ENCODE measurements around the gene KCNQ1.

Gene KCNQ1

GRCh38 chr11:2574043-2574552 lies 129.3 kb downstream of the KCNQ1 start:
- FAIRE-seq (no peak), DNase-seq (ENCODE audit: insufficient read length) (no peak)
- TF ChIP-seq POLR2AphosphoS5 (IDR thresholded peaks at IDR 0.05; ENCODE audit: low read depth, low read length) (no peak), TAF1 (IDR thresholded peaks at IDR 0.05; ENCODE audit: borderline replicate concordance, low read depth, low read length) (no peak), POLR2A (IDR thresholded peaks at IDR 0.05; ENCODE audit: low read depth, low read length) (no peak)

GRCh38 chr11:2574553-2575535 lies 130.0 kb downstream of the KCNQ1 start:
- FAIRE-seq (no peak), DNase-seq (ENCODE audit: insufficient read length) (no peak)
- TF ChIP-seq TAF1 (IDR thresholded peaks at IDR 0.05; ENCODE audit: borderline replicate concordance, low read depth, low read length) (no peak), POLR2AphosphoS5 (IDR thresholded peaks at IDR 0.05; ENCODE audit: low read depth, low read length) (no peak), POLR2A (IDR thresholded peaks at IDR 0.05; ENCODE audit: low read depth, low read length) (no peak)

DNA sequence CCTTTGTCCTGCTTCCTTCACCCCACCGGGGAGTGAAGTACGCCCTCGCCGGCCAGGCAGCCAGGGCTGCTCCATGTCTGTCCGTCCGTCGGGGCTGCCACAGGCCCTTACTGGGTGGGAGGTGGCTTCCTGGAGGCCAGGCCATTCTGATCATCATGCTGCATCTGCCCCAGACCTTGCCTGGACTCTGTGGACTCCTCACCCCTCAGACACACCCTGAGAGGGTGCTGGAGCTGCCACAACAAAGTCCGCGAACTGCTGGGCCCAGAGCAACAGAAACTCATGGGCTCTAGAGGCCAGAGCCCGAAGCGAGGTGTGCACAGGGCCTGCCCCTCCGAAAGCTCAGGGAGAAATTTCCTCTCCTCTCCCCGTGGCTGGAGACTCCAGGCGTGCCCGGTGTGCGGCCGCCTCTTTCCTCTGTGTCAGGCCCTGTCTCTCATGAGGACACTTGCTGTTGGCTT lies 130.8 kb downstream of the KCNQ1 start:
- FAIRE-seq (no peak), DNase-seq (ENCODE audit: insufficient read length) (no peak)
- TF ChIP-seq TAF1 (IDR thresholded peaks at IDR 0.05; ENCODE audit: borderline replicate concordance, low read depth, low read length): no peak
- no peak for TF ChIP-seq POLR2A (IDR thresholded peaks at IDR 0.05; ENCODE audit: low read depth, low read length)

DNA sequence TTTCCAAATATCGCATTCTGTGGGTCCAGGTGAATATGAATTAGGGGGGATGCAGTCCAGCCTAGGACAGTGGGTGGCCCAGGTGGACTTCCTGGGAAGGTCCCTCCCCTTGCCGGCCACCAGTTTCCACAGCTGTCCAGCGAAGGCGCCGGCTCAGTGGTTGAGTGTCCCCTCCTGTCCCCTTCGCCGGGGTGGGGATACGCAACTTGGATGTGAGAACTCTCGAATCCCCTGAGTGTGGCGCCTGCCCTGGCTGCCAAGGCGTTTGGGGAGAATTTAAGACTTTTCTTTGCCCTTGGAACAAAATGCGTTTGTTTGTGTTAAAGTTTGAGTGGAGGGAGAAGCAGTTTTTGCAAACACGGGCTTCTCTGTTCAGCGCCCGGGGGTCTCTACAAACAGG lies 131.3 kb downstream of the KCNQ1 start:
- TF ChIP-seq POLR2AphosphoS5 (IDR thresholded peaks at IDR 0.05; ENCODE audit: low read depth, low read length): no peak
- no peak for TF ChIP-seq POLR2A (IDR thresholded peaks at IDR 0.05; ENCODE audit: low read depth, low read length)
- no peak for TF ChIP-seq TAF1 (IDR thresholded peaks at IDR 0.05; ENCODE audit: borderline replicate concordance, low read depth, low read length)
- FAIRE-seq (no peak), DNase-seq (ENCODE audit: insufficient read length) (no peak)

GRCh38 chr11:2576549-2576948 lies 131.7 kb downstream of the KCNQ1 start:
- TF ChIP-seq TAF1 (IDR thresholded peaks at IDR 0.05; ENCODE audit: borderline replicate concordance, low read depth, low read length): no peak
- TF ChIP-seq POLR2A (IDR thresholded peaks at IDR 0.05; ENCODE audit: low read depth, low read length): no peak
- no peak for TF ChIP-seq POLR2AphosphoS5 (IDR thresholded peaks at IDR 0.05; ENCODE audit: low read depth, low read length)
- DNase-seq (ENCODE audit: insufficient read length) (no peak), FAIRE-seq (no peak)

DNA sequence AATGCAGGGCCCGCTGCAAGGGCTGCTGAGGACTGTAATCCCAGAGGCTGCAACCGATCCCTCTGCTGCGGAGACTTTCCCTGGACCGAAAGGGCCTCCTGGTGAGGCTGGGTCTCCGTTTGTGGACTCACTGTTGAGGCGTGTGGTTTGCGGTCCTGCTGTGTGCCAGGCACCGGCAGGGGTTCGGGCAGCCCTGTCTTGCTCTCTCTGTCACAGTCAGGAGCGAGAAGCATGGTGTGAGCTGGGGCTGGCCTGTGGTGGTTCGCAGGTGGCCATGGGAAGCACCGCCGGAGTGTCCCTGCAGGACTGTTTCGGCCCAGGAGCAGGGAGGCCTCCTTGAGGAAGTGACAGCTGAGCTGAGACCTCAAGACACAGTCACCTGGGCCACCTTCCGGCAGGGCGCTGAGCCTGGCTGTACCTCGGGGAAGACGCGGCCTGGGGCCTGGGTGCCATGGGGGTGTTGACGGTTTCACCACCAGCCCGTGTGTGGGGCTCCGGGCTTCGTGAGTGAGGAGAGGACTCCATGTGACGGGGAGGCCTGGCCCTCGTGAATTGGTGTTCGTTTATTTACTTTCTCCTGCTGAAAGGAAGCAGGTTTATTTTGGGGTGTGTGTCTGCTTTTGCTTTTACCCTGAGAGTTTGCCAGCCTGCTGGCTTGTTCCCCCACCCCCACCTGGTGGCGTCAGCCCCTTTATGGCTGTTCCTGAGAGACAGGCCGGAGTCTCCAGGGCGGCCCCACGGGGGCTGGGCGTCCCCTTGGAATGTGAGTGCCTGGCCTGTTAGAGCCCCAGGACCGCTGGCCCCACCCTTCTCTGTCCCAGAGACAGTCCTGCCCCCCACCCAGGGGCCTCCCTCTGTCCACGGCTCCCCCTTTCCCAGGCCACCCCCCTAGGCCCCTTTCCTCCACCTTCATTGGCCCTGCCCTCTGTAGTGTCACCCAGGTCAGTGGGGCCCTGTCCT lies 132.5 kb downstream of the KCNQ1 start:
- no peak for DNase-seq (ENCODE audit: insufficient read length)
- FAIRE-seq: no peak
- TF ChIP-seq TAF1 (IDR thresholded peaks at IDR 0.05; ENCODE audit: borderline replicate concordance, low read depth, low read length) (no peak), POLR2AphosphoS5 (IDR thresholded peaks at IDR 0.05; ENCODE audit: low read depth, low read length) (no peak), POLR2A (IDR thresholded peaks at IDR 0.05; ENCODE audit: low read depth, low read length) (no peak)

GRCh38 chr11:2577991-2578928 lies 133.5 kb downstream of the KCNQ1 start:
- no peak for FAIRE-seq
- TF ChIP-seq TAF1 (IDR thresholded peaks at IDR 0.05; ENCODE audit: borderline replicate concordance, low read depth, low read length) (no peak), POLR2A (IDR thresholded peaks at IDR 0.05; ENCODE audit: low read depth, low read length) (no peak), POLR2AphosphoS5 (IDR thresholded peaks at IDR 0.05; ENCODE audit: low read depth, low read length) (no peak)

DNA sequence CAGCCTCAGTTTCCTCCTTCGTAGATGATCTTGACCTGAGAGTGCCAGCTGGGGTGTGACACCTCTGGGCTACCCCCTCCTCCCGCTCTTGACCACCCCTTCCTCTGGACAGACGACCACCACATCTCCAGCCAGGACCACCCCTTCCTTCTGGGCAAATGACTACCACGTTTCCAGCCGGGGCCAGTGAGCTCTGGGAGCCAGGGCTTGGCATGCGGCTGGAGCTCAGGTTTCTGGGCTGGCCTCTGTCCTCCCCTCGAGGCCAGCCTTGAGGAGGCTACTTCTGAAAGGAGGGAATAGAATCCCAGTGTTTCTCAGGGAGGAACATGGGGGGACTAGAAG lies 134.1 kb downstream of the KCNQ1 start:
- no peak for DNase-seq (ENCODE audit: insufficient read length)
- TF ChIP-seq POLR2A (IDR thresholded peaks at IDR 0.05; ENCODE audit: low read depth, low read length) (no peak), POLR2AphosphoS5 (IDR thresholded peaks at IDR 0.05; ENCODE audit: low read depth, low read length) (no peak), TAF1 (IDR thresholded peaks at IDR 0.05; ENCODE audit: borderline replicate concordance, low read depth, low read length) (no peak)
- no peak for FAIRE-seq

More at GRCh38 chr11:2577991-2578928, 133.5 kb downstream of the KCNQ1 start:
- no peak for DNase-seq (ENCODE audit: insufficient read length)

- no peak for DNase-seq (ENCODE audit: insufficient read length)
- TF ChIP-seq POLR2AphosphoS5 (IDR thresholded peaks at IDR 0.05; ENCODE audit: low read depth, low read length): no peak
- no peak for TF ChIP-seq TAF1 (IDR thresholded peaks at IDR 0.05; ENCODE audit: borderline replicate concordance, low read depth, low read length)
- no peak for TF ChIP-seq POLR2A (IDR thresholded peaks at IDR 0.05; ENCODE audit: low read depth, low read length)
- FAIRE-seq: no peak
Measured at GRCh38 chr11:2579315-2580060, 134.7 kb downstream of the KCNQ1 start.

DNA sequence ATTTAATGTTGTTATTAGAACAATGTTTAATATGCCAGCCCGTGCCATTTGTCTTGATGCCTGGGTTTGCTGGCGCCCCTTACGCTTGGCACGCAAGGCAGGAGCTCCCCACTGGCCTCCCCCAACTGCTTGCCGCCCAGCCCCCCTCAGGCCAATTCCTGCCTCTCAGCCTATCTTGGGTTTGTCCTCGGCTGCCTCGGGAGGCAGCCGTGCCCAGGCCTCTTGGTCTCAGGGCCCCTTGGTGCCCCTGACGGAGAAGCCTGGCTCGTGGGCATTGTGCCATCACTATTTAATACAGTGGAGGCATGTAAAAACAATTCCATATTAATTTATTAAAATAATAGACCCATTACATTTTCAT lies 135.2 kb downstream of the KCNQ1 start:
- FAIRE-seq (no peak), DNase-seq (ENCODE audit: insufficient read length) (no peak)
- no peak for TF ChIP-seq POLR2AphosphoS5 (IDR thresholded peaks at IDR 0.05; ENCODE audit: low read depth, low read length)
- no peak for TF ChIP-seq TAF1 (IDR thresholded peaks at IDR 0.05; ENCODE audit: borderline replicate concordance, low read depth, low read length)
- no peak for TF ChIP-seq POLR2A (IDR thresholded peaks at IDR 0.05; ENCODE audit: low read depth, low read length)

Data from GM12892 (cell line).